WTC11 (cell line): ENCODE results near the gene TSPAN10. TPM values are rescaled to one million over a fixed set of nuclear protein-coding genes. Genes with fewer than 3 reads are reported as not detected.

ENCODE experiments used
- AR ChIP-seq: fragments of 250-450 bp; sonication (Bioruptor Pico); IDR thresholded peaks from 2 replicates; pipeline ENCODE4 v1.9.0; 2021; ENCODE audit warnings: mild to moderate bottlenecking
- ATF3 ChIP-seq: sonication (generic); formaldehyde crosslinking; conservative IDR thresholded peaks from 2 replicates; pipeline ENCODE4 v1.8.1; 2022; ENCODE audit warnings: mild to moderate bottlenecking, missing genetic modification reagents
- E2F5 ChIP-seq: sonication (generic); formaldehyde crosslinking; IDR thresholded peaks from 2 replicates; pipeline ENCODE4 v1.8.1; 2022; ENCODE audit warnings: mild to moderate bottlenecking, moderate library complexity, missing genetic modification reagents
- ELF4 ChIP-seq: sonication (generic); formaldehyde crosslinking; IDR thresholded peaks from 2 replicates; pipeline ENCODE4 v1.8.1; 2022; ENCODE audit warnings: low read depth, mild to moderate bottlenecking, moderate library complexity, missing genetic modification reagents
- ESRRA ChIP-seq: sonication (generic); formaldehyde crosslinking; IDR thresholded peaks from 2 replicates; pipeline ENCODE4 v1.8.1; 2022; ENCODE audit warnings: mild to moderate bottlenecking, missing genetic modification reagents, borderline replicate concordance
- ETV6 ChIP-seq: sonication (generic); formaldehyde crosslinking; IDR thresholded peaks from 2 replicates; pipeline ENCODE4 v1.8.1; 2022; ENCODE audit warnings: mild to moderate bottlenecking, missing genetic modification reagents
- FOXK1 ChIP-seq: sonication (generic); formaldehyde crosslinking; IDR thresholded peaks from 2 replicates; pipeline ENCODE4 v1.8.0; 2022; ENCODE audit warnings: mild to moderate bottlenecking, moderate library complexity, missing genetic modification reagents
- GABPB1 ChIP-seq: sonication (generic); formaldehyde crosslinking; IDR thresholded peaks from 2 replicates; pipeline ENCODE4 v1.8.1; 2023; ENCODE audit warnings: mild to moderate bottlenecking, missing genetic modification reagents
- KAT7 ChIP-seq: sonication (generic); formaldehyde crosslinking; IDR thresholded peaks from 2 replicates; pipeline ENCODE4 v1.8.1; 2023; ENCODE audit warnings: missing genetic modification reagents, mild to moderate bottlenecking, borderline replicate concordance
- MXD4 ChIP-seq: fragments of 250-450 bp; sonication (Bioruptor Pico); IDR thresholded peaks from 2 replicates; pipeline ENCODE4 v1.8.0; 2021; ENCODE audit warnings: mild to moderate bottlenecking, moderate library complexity, borderline replicate concordance
- NFATC4 ChIP-seq: fragments of 250-450 bp; sonication (Bioruptor Pico); IDR thresholded peaks from 2 replicates; pipeline ENCODE4 v1.9.0; 2021; ENCODE audit warnings: mild to moderate bottlenecking
- NFE2L1 ChIP-seq: sonication (generic); formaldehyde crosslinking; IDR thresholded peaks from 2 replicates; pipeline ENCODE4 v1.8.1; 2023; ENCODE audit warnings: missing genetic modification reagents
- NR1H2 ChIP-seq: sonication (generic); formaldehyde crosslinking; IDR thresholded peaks from 2 replicates; pipeline ENCODE4 v1.9.0; 2021; ENCODE audit warnings: mild to moderate bottlenecking, moderate library complexity, missing genetic modification reagents
- PRRX2 ChIP-seq: fragments of 250-450 bp; sonication (Bioruptor Pico); IDR thresholded peaks from 2 replicates; pipeline ENCODE4 v1.8.0; 2021; ENCODE audit warnings: mild to moderate bottlenecking
- RORB ChIP-seq: fragments of 250-450 bp; sonication (Bioruptor Pico); IDR thresholded peaks from 2 replicates; pipeline ENCODE4 v1.9.0; 2021; ENCODE audit warnings: mild to moderate bottlenecking
- SMAD3 ChIP-seq: sonication (generic); formaldehyde crosslinking; IDR thresholded peaks from 2 replicates; pipeline ENCODE4 v1.8.0; 2022; ENCODE audit warnings: missing genetic modification reagents, mild to moderate bottlenecking, borderline replicate concordance
- SMAD4 ChIP-seq: sonication (generic); formaldehyde crosslinking; IDR thresholded peaks from 2 replicates; pipeline ENCODE4 v1.8.0; 2022; ENCODE audit warnings: mild to moderate bottlenecking, missing genetic modification reagents
- TEAD1 ChIP-seq: sonication (generic); formaldehyde crosslinking; IDR thresholded peaks from 2 replicates; pipeline ENCODE4 v1.8.0; 2022; ENCODE audit warnings: mild to moderate bottlenecking, missing genetic modification reagents
- TEAD4 ChIP-seq: sonication (generic); formaldehyde crosslinking; IDR thresholded peaks from 2 replicates; pipeline ENCODE4 v1.8.0; 2022; ENCODE audit warnings: mild to moderate bottlenecking, missing genetic modification reagents
- USF2 ChIP-seq: sonication (generic); formaldehyde crosslinking; IDR thresholded peaks from 2 replicates; pipeline ENCODE4 v1.8.1; 2023; ENCODE audit warnings: mild to moderate bottlenecking, missing genetic modification reagents, moderate library complexity
- ZBTB43 ChIP-seq: sonication (generic); formaldehyde crosslinking; IDR thresholded peaks from 2 replicates; pipeline ENCODE4 v1.8.1; 2023; ENCODE audit warnings: mild to moderate bottlenecking, missing genetic modification reagents
- ZMAT4 ChIP-seq: fragments of 250-450 bp; sonication (Bioruptor Pico); IDR thresholded peaks from 2 replicates; pipeline ENCODE4 v1.9.0; 2021; ENCODE audit warnings: mild to moderate bottlenecking
- ZNF121 ChIP-seq: sonication (generic); formaldehyde crosslinking; IDR thresholded peaks from 2 replicates; pipeline ENCODE4 v1.8.0; 2023; ENCODE audit warnings: missing genetic modification reagents
- ZNF219 ChIP-seq: sonication (generic); formaldehyde crosslinking; IDR thresholded peaks from 2 replicates; pipeline ENCODE4 v1.8.0; 2023; ENCODE audit warnings: missing genetic modification reagents, mild to moderate bottlenecking, borderline replicate concordance
- ZNF232 ChIP-seq: sonication (generic); formaldehyde crosslinking; IDR thresholded peaks from 2 replicates; pipeline ENCODE4 v1.8.0; 2022; ENCODE audit warnings: mild to moderate bottlenecking, missing genetic modification reagents
- ZNF317 ChIP-seq: sonication (generic); formaldehyde crosslinking; IDR thresholded peaks from 2 replicates; pipeline ENCODE4 v1.8.1; 2023; ENCODE audit warnings: low read depth, mild to moderate bottlenecking, moderate library complexity, missing genetic modification reagents, borderline replicate concordance
- ZNF671 ChIP-seq: fragments of 250-450 bp; sonication (Bioruptor Pico); IDR thresholded peaks from 2 replicates; pipeline ENCODE4 v1.8.0; 2021; ENCODE audit warnings: mild to moderate bottlenecking
- total RNA-seq: library from RNA; stranded (reverse); gene quantifications from 3 replicates; pipeline ENCODE4 v1.2.3, GENCODE V29; 2021
- TF ChIP-seq, protein P1 (sequence below): fragments of 250-450 bp; sonication (Bioruptor Pico); IDR thresholded peaks from 2 replicates; pipeline ENCODE4 v1.9.0; 2021; ENCODE audit warnings: moderate library complexity, mild to moderate bottlenecking, inconsistent platforms, borderline replicate concordance
- TF ChIP-seq, protein P2 (sequence below): sonication (generic); formaldehyde crosslinking; IDR thresholded peaks from 2 replicates; pipeline ENCODE4 v1.8.0; 2022; ENCODE audit warnings: mild to moderate bottlenecking, missing genetic modification reagents
- TF ChIP-seq, protein P3 (sequence below): sonication (generic); formaldehyde crosslinking; IDR thresholded peaks from 2 replicates; pipeline ENCODE4 v1.8.0; 2022; ENCODE audit warnings: mild to moderate bottlenecking, missing genetic modification reagents

Gene TSPAN10
- total RNA-seq, 1 experiment from 2014 or later = 1.5 TPM

GRCh38 chr17:81636505-81637288, at the start of gene TSPAN10, which contains the start of gene NPLOC4 (continued):
- TF ChIP-seq TEAD1 (CRISPR knock-in tag) (peak; percentile 81; the same call in 1 of the 2 replicates), PRRX2 (CRISPR knock-in tag) (no peak), RORB (CRISPR knock-in tag) (no peak), GABPB1 (CRISPR knock-in tag) (peak; percentile 75), MXD4 (CRISPR knock-in tag) (no peak), ATF3 (CRISPR knock-in tag) (no peak), SMAD4 (CRISPR knock-in tag) (no peak), ZBTB43 (CRISPR knock-in tag) (0 out of 2 replicates have a peak, but pooled peaks have one; percentile 56), ZNF317 (CRISPR knock-in tag) (no peak), E2F5 (CRISPR knock-in tag) (no peak), NFATC4 (no peak), ELF4 (CRISPR knock-in tag) (no peak), AR (CRISPR knock-in tag) (no peak), NFE2L1 (peak; percentile 79), ZNF219 (CRISPR knock-in tag) (no peak), ZMAT4 (CRISPR knock-in tag) (no peak), ESRRA (CRISPR knock-in tag) (0 out of 2 replicates have a peak, but pooled peaks have one; percentile 47), KAT7 (CRISPR knock-in tag) (no peak), NR1H2 (CRISPR knock-in tag) (no peak), TEAD4 (no peak), ZNF121 (CRISPR knock-in tag) (no peak), SMAD3 (CRISPR knock-in tag) (no peak), ZNF671 (CRISPR knock-in tag) (no peak), FOXK1 (peak; percentile 89), ZNF232 (CRISPR knock-in tag) (no peak), USF2 (CRISPR knock-in tag) (peak; percentile 44; the same call in 1 of the 2 replicates), ETV6 (peak; percentile 83)
- TF ChIP-seq, protein P1, sequence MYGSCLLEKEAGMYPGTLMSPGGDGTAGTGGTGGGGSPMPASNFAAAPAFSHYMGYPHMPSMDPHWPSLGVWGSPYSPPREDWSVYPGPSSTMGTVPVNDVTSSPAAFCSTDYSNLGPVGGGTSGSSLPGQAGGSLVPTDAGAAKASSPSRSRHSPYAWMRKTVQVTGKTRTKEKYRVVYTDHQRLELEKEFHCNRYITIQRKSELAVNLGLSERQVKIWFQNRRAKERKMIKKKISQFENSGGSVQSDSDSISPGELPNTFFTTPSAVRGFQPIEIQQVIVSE (CRISPR knock-in tag) = no peak
- TF ChIP-seq, protein P2, sequence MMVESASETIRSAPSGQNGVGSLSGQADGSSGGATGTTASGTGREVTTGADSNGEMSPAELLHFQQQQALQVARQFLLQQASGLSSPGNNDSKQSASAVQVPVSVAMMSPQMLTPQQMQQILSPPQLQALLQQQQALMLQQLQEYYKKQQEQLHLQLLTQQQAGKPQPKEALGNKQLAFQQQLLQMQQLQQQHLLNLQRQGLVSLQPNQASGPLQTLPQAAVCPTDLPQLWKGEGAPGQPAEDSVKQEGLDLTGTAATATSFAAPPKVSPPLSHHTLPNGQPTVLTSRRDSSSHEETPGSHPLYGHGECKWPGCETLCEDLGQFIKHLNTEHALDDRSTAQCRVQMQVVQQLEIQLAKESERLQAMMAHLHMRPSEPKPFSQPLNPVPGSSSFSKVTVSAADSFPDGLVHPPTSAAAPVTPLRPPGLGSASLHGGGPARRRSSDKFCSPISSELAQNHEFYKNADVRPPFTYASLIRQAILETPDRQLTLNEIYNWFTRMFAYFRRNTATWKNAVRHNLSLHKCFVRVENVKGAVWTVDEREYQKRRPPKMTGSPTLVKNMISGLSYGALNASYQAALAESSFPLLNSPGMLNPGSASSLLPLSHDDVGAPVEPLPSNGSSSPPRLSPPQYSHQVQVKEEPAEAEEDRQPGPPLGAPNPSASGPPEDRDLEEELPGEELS (CRISPR knock-in tag) = peak; percentile 68; the same call in 1 of the 2 replicates
- TF ChIP-seq, protein P3, sequence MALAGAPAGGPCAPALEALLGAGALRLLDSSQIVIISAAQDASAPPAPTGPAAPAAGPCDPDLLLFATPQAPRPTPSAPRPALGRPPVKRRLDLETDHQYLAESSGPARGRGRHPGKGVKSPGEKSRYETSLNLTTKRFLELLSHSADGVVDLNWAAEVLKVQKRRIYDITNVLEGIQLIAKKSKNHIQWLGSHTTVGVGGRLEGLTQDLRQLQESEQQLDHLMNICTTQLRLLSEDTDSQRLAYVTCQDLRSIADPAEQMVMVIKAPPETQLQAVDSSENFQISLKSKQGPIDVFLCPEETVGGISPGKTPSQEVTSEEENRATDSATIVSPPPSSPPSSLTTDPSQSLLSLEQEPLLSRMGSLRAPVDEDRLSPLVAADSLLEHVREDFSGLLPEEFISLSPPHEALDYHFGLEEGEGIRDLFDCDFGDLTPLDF (CRISPR knock-in tag) = no peak
